Mammary epithelial cell (primary cell): ENCODE data around the gene NGB.

ENCODE experiments used
- EZH2 ChIP-seq: IDR thresholded peaks from 2 replicates; pipeline ENCODE4 v1.6.1; 2012; ENCODE audit warnings: low read length, inconsistent platforms, borderline replicate concordance
- TF ChIP-seq, protein P1 (sequence below), 2 donors: IDR thresholded peaks in 1 of 2; conservative IDR thresholded peaks in 1 of 2; 2 replicates each; pipeline ENCODE4 v1.5.1; 2011 to 2012; ENCODE audit warnings: inconsistent platforms in 2 of 2, low read length in 2 of 2, mild to moderate bottlenecking in 2 of 2, control low read depth in 1 of 2, low read depth in 1 of 2; ENCODE audit not compliant: insufficient read depth in 1 of 2; ENCODE audit errors: extremely low read depth in 1 of 2

DNA sequence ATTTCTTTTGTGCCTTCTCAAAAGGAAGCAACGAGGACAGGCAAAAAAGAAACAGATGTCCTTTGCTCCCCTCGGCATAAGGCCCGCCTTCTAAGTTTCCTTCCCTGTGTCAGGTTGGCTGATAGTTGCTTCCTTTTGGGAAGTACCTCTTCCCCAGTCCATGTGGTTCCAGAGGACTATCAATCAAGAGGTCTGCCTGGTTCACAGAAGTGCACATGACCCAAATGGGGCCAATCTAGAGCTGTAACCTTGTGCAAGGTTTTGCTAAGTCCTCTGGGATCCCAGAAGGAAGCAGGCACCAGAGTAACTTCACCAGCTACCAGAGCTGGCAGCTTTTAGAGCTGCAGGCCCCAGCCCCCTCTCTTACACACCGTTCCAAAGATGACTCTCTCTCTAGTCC, 46.8 kb downstream of the NGB start:
- TF ChIP-seq, protein P1, sequence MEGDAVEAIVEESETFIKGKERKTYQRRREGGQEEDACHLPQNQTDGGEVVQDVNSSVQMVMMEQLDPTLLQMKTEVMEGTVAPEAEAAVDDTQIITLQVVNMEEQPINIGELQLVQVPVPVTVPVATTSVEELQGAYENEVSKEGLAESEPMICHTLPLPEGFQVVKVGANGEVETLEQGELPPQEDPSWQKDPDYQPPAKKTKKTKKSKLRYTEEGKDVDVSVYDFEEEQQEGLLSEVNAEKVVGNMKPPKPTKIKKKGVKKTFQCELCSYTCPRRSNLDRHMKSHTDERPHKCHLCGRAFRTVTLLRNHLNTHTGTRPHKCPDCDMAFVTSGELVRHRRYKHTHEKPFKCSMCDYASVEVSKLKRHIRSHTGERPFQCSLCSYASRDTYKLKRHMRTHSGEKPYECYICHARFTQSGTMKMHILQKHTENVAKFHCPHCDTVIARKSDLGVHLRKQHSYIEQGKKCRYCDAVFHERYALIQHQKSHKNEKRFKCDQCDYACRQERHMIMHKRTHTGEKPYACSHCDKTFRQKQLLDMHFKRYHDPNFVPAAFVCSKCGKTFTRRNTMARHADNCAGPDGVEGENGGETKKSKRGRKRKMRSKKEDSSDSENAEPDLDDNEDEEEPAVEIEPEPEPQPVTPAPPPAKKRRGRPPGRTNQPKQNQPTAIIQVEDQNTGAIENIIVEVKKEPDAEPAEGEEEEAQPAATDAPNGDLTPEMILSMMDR (conservative IDR thresholded peaks at IDR 0.05 in 1 of 2, IDR thresholded peaks at IDR 0.05 in 1 of 2; ENCODE audit: extremely low read depth in 1 of 2, insufficient read depth in 1 of 2, low read depth in 1 of 2, low read length in 2 of 2): no peak
- TF ChIP-seq EZH2: no peak
